ENCODE data around the gene SMURF2.

Gene SMURF2

DNA sequence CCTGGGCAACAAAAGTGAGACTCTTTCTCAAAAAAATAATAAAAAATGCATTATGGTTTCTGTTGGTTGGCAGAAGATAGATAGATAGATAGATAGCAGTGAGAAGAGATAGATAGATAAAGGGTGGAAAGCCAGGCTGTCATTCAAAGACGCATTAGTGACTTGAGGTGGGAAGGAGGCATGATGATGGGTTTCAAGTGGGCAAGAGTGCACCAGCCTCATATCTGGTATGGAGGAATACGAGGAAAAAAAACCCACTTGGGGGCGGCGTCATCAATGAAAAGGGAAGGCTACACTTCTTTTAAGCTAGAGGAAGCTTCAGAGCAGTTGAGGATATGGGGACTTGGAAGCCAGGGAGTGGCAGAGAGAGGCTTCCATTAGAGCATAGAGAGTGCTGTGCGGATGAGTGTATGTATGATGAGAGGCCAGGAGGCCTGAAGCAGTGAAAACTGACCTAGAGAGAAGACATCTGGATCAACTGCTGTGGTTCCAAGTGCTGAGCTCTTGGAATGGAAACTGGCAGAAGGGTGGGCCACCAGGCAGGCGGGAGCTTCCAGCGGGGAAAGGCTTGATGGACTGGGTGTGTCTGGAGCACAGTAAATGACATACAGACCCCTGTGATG lies 123.5 kb downstream of the SMURF2 start:
- no peak for DNase-seq (ENCODE audit: low read depth in 2 of 2)

DNA sequence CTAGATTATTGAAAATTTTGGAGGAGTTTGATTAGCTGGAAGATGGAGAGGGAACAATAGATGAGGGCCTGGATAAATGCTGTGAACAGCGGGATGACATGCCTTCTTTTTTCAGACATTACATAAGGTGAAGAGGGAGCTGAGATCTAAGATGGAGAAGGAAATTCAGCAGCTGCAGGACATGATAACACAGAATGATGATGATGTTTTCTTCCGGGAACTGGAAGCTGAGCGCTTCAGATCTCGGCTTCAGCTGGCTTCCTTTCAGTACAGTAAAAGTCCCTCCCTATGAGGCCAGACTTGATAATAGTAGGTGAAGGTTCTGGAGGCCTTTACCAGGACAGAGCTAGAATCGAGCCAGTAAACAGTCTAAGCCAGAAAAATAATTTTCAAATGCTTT lies 124.6 kb downstream of the SMURF2 start:
- DNase-seq (ENCODE audit: low read depth in 2 of 2): no peak

DNA sequence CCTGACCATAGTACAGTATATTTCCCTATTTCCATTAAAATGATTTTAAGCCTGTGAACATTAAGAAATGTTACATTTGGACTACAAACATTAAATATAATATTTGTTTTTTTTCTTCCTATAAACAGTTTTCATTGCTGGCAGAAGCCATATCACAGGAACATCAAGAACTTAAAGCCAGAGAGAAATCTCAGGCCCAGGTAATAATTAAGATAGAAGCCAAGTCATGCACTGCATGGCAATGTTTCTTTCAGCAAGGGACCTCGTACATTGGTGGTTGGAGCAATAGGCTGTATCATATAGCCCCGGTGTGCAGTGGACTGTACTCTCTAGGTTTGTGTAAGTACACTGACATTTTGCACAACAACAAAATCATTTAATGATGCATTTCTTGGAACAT lies 125.2 kb downstream of the SMURF2 start:
- DNase-seq (ENCODE audit: low read depth in 2 of 2): no peak

GRCh38 chr17:64535357-64535756 lies 126.8 kb downstream of the SMURF2 start:
- DNase-seq (ENCODE audit: low read depth in 2 of 2): no peak

GRCh38 chr17:64534187-64534586 lies 127.9 kb downstream of the SMURF2 start:
- DNase-seq (ENCODE audit: low read depth in 2 of 2): no peak

- no peak for DNase-seq (ENCODE audit: low read depth in 2 of 2)
These were observed 128.3 kb downstream of the SMURF2 start for GRCh38 chr17:64533784-64534183.

GRCh38 chr17:64532409-64532808 lies 129.7 kb downstream of the SMURF2 start:
- DNase-seq (ENCODE audit: low read depth in 2 of 2): no peak

DNA sequence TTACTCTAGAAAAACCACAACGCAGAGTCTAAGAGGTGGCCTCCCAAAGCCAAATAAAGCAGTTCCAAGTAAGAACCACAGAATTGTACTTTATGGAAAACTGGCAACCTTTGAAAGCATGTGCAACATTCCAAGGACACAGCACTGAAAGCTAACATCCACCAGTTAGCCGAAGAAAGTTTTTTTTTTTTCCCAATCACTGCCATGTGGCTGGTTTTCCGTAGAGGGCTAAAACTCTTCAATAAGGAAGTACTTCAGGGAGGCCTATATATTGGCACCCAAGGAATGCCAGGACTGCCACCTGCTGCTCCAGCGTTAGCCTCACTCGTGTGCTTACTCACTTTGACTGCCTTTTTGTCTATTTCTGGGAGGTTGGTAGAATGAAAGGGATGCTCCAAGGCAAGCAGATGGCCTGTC lies 130.1 kb downstream of the SMURF2 start:
- no peak for DNase-seq (ENCODE audit: low read depth in 2 of 2)

- no peak for DNase-seq (ENCODE audit: low read depth in 2 of 2)
These were observed 132.9 kb downstream of the SMURF2 start for GRCh38 chr17:64529221-64529620.

DNA sequence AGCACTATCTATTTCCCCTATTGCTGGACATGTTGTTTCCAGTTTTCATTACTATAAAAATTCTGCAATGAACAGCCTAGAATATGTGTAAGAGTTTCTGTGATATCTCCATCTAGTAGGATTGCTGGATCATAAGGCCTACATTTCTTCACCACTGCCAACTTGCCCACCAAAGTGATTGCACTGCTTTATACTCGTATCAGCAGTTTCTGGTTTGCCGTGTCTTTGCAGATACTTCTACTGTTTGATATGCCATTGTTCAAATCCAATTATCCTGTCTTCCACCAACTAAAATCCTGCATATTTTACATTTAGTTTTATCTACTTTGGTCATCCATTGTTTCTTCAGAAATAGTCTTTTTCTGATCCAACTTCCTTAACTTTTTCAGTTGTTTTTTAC lies 134.2 kb downstream of the SMURF2 start:
- DNase-seq (ENCODE audit: low read depth in 2 of 2): no peak

GRCh38 chr17:64520359-64520758 lies 141.7 kb downstream of the SMURF2 start:
- no peak for DNase-seq (ENCODE audit: low read depth in 2 of 2)

DNA sequence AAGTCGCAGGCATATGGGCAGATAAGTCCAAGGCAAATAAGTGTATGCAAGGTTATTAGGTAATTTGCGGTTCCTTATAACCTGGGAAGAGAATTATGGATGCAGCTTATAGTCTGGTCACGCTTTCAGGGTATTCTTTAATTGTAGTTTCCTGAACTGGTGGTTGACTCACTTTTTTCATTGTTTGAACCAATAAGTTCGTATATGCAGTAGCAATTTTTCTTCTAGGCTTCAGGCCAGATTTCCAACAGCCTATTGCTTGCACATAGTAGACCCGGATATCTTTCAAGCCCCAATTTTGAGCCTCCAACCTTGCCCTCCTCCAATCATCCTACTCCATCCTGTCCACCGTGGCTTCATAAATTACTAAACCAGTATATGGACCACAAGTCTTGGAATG lies 142.5 kb downstream of the SMURF2 start:
- no peak for DNase-seq (ENCODE audit: low read depth in 2 of 2)

GRCh38 chr17:64515829-64516228 lies 146.3 kb downstream of the SMURF2 start:
- DNase-seq (ENCODE audit: low read depth in 2 of 2): no peak

- DNase-seq (ENCODE audit: low read depth in 2 of 2): no peak
These were observed 146.7 kb downstream of the SMURF2 start for GRCh38 chr17:64515419-64515818.

DNA sequence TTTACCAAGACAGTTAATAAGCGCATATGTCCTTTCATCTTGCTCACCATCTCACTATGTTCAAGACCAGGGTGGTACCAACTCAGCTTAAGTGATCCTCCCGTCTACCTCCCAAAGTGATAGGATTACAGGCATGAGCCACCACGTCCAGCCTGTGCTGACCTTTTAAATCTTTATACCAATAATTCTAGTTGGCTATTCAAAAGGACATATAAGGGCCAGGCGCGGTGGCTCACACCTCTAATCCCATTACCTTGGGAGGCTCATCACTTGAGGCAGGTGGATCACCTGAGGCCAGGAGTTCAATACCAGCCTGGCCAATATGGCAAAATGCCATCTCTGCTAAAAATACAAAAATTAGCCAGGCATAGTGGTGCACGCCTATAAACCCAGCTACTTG lies 152.9 kb downstream of the SMURF2 start:
- no peak for DNase-seq (ENCODE audit: low read depth in 2 of 2)

- no peak for DNase-seq (ENCODE audit: low read depth in 2 of 2)
These were observed 153.4 kb downstream of the SMURF2 start for GRCh38 chr17:64508683-64509082.

DNA sequence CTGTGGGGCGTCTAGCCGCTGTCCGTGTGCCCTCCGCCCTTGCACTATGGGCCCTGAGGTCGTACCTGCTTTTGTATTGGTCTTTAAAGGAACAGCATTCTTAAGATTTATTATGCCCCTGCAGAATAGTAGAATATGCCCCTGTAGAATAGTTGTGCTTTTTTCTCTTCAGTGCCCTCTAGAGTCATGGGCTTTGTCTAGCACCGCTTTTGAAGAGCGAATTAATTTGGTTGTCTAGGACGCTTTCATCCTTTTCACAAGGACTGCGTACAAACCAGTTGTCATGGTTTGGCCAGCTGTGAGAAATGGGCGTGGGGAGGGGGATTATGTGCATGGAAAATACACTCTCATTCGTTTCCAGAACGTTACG lies 154.7 kb downstream of the SMURF2 start:
- DNase-seq (ENCODE audit: low read depth in 2 of 2): peak in 1 of 2 donors; percentile 9

- DNase-seq (ENCODE audit: low read depth in 2 of 2): peak; percentile 86 to 90
These were observed 155.3 kb downstream of the SMURF2 start, which contains the start of gene CEP95 for GRCh38 chr17:64506576-64507412. Gene CEP95, plus strand, starts transcription at chr17:64506977. Its CDS starts 121 bp downstream, at chr17:64507098.

DNA sequence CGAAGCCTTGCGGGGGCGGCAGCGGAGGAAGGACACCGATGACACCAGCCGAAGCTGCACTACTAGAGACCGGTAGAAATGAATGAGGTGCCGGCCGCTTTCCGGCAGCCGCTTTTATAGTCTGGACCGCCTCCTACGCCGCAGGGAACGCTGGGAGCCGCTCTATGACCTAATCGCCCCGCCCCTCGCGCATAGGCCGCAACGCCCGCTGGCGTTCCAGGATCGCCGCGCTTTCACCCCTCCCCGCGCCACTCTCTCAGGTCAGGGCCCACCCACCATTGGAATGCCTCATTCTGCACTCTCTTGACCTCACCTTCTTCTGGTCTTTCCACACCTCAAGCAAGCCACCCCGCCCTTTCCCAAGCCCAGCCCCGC lies 155.9 kb downstream of the SMURF2 start, which contains the start of gene DDX5:
DDX5 (minus strand) TSS at position 89 of the 375 bp plus-strand sequence. CDS start 170 bp downstream, outside the sequence.
- peak; percentile 95 for DNase-seq (ENCODE audit: low read depth in 2 of 2)

GRCh38 chr17:64505340-64506200 lies 156.5 kb downstream of the SMURF2 start:
- DNase-seq (ENCODE audit: low read depth in 2 of 2): peak; percentile 71

DNA sequence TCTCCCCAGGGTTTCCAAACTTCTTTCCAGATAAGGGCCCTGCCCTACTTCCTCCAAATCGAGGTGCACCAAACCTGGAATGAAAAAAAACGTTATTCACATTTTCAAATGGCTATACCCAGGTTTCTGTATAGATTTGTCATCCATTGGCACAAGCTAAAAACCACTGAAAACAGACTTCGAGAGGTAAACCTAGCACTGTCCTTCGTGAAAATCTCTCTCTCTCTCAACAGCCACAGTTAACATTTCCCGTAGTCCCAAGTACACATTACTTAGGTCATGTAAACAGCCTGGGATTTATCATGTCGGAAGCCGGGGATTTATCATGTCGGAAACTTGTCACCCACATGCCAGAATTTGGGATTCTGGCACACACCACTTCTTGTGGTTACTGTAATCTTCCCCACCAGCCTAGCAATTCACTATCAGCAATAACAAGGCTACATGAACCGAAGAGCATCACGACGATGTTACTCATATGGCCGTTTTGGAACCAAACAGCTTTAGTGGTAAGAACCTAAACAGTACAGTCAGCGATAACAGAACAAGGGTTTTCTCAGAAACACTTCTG lies 157.3 kb downstream of the SMURF2 start:
- DNase-seq (ENCODE audit: low read depth in 2 of 2): no peak
